Parathyroid adenoma (tissue), 2 donors: ENCODE results near the gene ARHGAP44.
"Not testable (repeated sequence)": the region's sequence is repeated elsewhere in the genome, so short reads cannot be mapped to it uniquely, and the experiment has no call there.

ENCODE experiments used
- H2AFZ ChIP-seq: fragments of 300-600 bp; sonication (generic); one replicate; pipeline ENCODE4 v1.7.0; 2017; ENCODE audit warnings: antibody characterized with exemption, mild to moderate bottlenecking
- H3K27ac ChIP-seq: fragments of 300-600 bp; sonication (generic); one replicate; pipeline ENCODE4 v1.7.0; 2017
- H3K27me3 ChIP-seq: fragments of 300-600 bp; sonication (generic); one replicate; pipeline ENCODE4 v1.7.0; 2017; ENCODE audit warnings: low read length; ENCODE audit not compliant: control insufficient read depth, insufficient read depth
- H3K36me3 ChIP-seq: fragments of 300-600 bp; sonication (generic); one replicate; pipeline ENCODE4 v1.7.0; 2017; ENCODE audit warnings: low read length; ENCODE audit not compliant: control insufficient read depth, insufficient read depth
- H3K4me1 ChIP-seq: fragments of 300-600 bp; sonication (generic); one replicate; pipeline ENCODE4 v1.7.0; 2017; ENCODE audit warnings: control low read depth
- H3K4me2 ChIP-seq: fragments of 300-600 bp; sonication (generic); one replicate; pipeline ENCODE4 v1.7.0; 2017; ENCODE audit warnings: low read length
- H3K4me3 ChIP-seq: fragments of 300-600 bp; sonication (generic); one replicate; pipeline ENCODE4 v1.7.0; 2017; ENCODE audit warnings: low read depth, low read length
- H3K79me2 ChIP-seq: fragments of 300-600 bp; sonication (generic); one replicate; pipeline ENCODE4 v1.7.0; 2017; ENCODE audit warnings: control low read depth
- H3K9ac ChIP-seq: fragments of 300-600 bp; sonication (generic); one replicate; pipeline ENCODE4 v1.7.0; 2017; ENCODE audit warnings: mild to moderate bottlenecking
- H3K9me3 ChIP-seq: fragments of 300-600 bp; sonication (generic); one replicate; pipeline ENCODE4 v1.7.0; 2017; ENCODE audit warnings: low read length; ENCODE audit not compliant: control insufficient read depth
- CTCF ChIP-seq: fragments of 300-600 bp; sonication (generic); IDR thresholded peaks from one replicate; pipeline ENCODE4 v1.7.0; 2017; ENCODE audit warnings: antibody characterized with exemption, mild to moderate bottlenecking
- donor health status: primary hyperparathyroidism.

The ARHGAP44 gene

GRCh38 chr17:12977008-12977751 is 187.9 kb downstream of the ARHGAP44 start:
- Histone ChIP-seq H3K9me3 (no peaks in the 10 kb centered on the region), H3K27me3 (no peaks in the 10 kb centered on the region), H3K9ac (no peak overlapping the region), H3K27ac (no peak overlapping the region), H3K79me2 (no peaks in the 10 kb centered on the region), H3K4me3 (no peak overlapping the region), H2AFZ (no peak overlapping the region), H3K36me3 (no peaks in the 10 kb centered on the region), H3K4me1 (no peaks in the 10 kb centered on the region), H3K4me2 (no peak overlapping the region)
- TF ChIP-seq CTCF, result no peak

DNA sequence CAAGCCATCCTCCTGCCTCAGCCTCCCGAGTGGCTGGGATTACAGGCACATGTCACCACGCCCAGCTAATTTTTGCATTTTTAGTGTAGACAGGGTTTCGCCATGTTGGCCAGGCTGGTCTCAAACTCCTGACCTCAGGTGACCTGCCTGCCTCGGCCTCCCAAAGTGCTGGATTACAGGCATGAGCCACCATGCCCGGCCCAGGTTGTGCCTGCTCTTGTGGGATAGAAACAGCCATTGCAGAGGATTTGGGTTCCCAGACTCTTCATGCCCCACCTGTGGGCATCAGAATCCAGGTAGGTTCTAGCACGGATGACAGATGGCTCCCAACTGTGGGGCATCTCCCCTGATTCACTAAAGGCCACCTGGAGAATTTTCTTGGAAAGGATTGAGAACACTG is 189.5 kb downstream of the ARHGAP44 start:
- not testable (repeated sequence) for H3K27ac ChIP-seq, H3K79me2 ChIP-seq, H3K36me3 ChIP-seq, H3K9me3 ChIP-seq, H3K9ac ChIP-seq, H3K27me3 ChIP-seq, H3K4me3 ChIP-seq, H2AFZ ChIP-seq, H3K4me1 ChIP-seq, H3K4me2 ChIP-seq

- Histone ChIP-seq H3K27ac (no peak overlapping the region), H3K4me2 (no peak overlapping the region), H3K4me1 (no peaks in the 10 kb centered on the region), H3K79me2 (no peaks in the 10 kb centered on the region), H3K9ac (no peak overlapping the region), H3K27me3 (no peaks in the 10 kb centered on the region), H3K9me3 (no peaks in the 10 kb centered on the region), H3K36me3 (no peaks in the 10 kb centered on the region), H3K4me3 (no peak overlapping the region), H2AFZ (no peak overlapping the region)
- no peak for TF ChIP-seq CTCF
Observed at GRCh38 chr17:12979246-12979645, 189.9 kb downstream of the ARHGAP44 start.

- Histone ChIP-seq H3K9me3 (no peaks in the 10 kb centered on the region), H3K27ac (no peak overlapping the region), H3K9ac (no peak overlapping the region), H3K36me3 (no peaks in the 10 kb centered on the region), H3K4me1 (no peaks in the 10 kb centered on the region), H3K4me3 (no peak overlapping the region), H3K4me2 (no peak overlapping the region), H3K79me2 (no peaks in the 10 kb centered on the region), H3K27me3 (no peaks in the 10 kb centered on the region), H2AFZ (no peak overlapping the region)
- no peak for TF ChIP-seq CTCF
Observed at GRCh38 chr17:12979826-12980500, 190.7 kb downstream of the ARHGAP44 start.

GRCh38 chr17:12982224-12982623 is 192.9 kb downstream of the ARHGAP44 start:
- H3K36me3 ChIP-seq, result no peaks in the 10 kb centered on the region
- H3K27ac ChIP-seq, result no peak overlapping the region
- no peaks in the 10 kb centered on the region for H3K9me3 ChIP-seq

More at GRCh38 chr17:12982224-12982623, 192.9 kb downstream of the ARHGAP44 start:
- Histone ChIP-seq H3K9ac (no peak overlapping the region), H3K27me3 (no peaks in the 10 kb centered on the region), H3K79me2 (no peaks in the 10 kb centered on the region), H3K4me3 (no peak overlapping the region), H3K4me1 (no peaks in the 10 kb centered on the region), H3K4me2 (no peak overlapping the region), H2AFZ (no peak overlapping the region)
- no peak for TF ChIP-seq CTCF
